ENCODE data around the gene FH.

GRCh38 chr1:241520080-241520465 lies 518 bp upstream of the FH start:
- TF ChIP-seq JUN (IDR thresholded peaks at IDR 0.05; ENCODE audit: borderline replicate concordance, insufficient read depth, insufficient read length, low read depth), result no peak
- no peak for TF ChIP-seq CTCF (IDR thresholded peaks at IDR 0.05; ENCODE audit: extremely low read depth in 1 of 2, insufficient read depth in 1 of 2, low read depth in 1 of 2, low read length in 2 of 2)
- no peak for TF ChIP-seq MAX (IDR thresholded peaks at IDR 0.05; ENCODE audit: insufficient read depth, insufficient read length)
